Keratinocyte (primary cell): ENCODE measurements around the gene SERPINA5. TPM values are rescaled to one million over a fixed set of nuclear protein-coding genes. Genes with fewer than 3 reads are reported as not detected.
"Not testable (repeated sequence)": the region's sequence is repeated elsewhere in the genome, so short reads cannot be mapped to it uniquely, and the experiment has no call there.

ENCODE experiments used
- DNase-seq: peaks from one replicate; pipeline ENCODE4 v3.0.0-alpha.2; 2011; ENCODE audit warnings: low read depth, missing footprints, low spot score
- FAIRE-seq: peaks from 2 replicates; lab custom pipeline; 2011; peaks lifted over from hg19 to GRCh38; lab: Jason Lieb, UNC
- H2AFZ ChIP-seq: 2 replicates; pipeline ENCODE4 v1.6.0; 2012; ENCODE audit warnings: low read length, control low read depth, inconsistent platforms; ENCODE audit not compliant: control insufficient read depth
- H3K27ac ChIP-seq: 2 replicates; pipeline ENCODE4 v1.5.1; 2011; ENCODE audit warnings: low read length; ENCODE audit not compliant: control insufficient read depth, insufficient read depth
- H3K27me3 ChIP-seq: 3 replicates; pipeline ENCODE4 v1.6.0; 2011; ENCODE audit warnings: low read length; ENCODE audit not compliant: control insufficient read depth, insufficient read depth; ENCODE audit errors: extremely low read depth
- H3K36me3 ChIP-seq, 2 experiments: 2 replicates in 1 of 2; 3 replicates in 1 of 2; pipeline ENCODE4 v1.5.1; 2011; ENCODE audit warnings: low read length in 2 of 2, mild to moderate bottlenecking in 1 of 2; ENCODE audit not compliant: control insufficient read depth in 2 of 2, insufficient read depth in 2 of 2; ENCODE audit errors: extremely low read depth in 1 of 2
- H3K4me1 ChIP-seq: 3 replicates; pipeline ENCODE4 v1.5.1; 2011; ENCODE audit warnings: low read length; ENCODE audit not compliant: control insufficient read depth, insufficient read depth; ENCODE audit errors: extremely low read depth
- H3K4me2 ChIP-seq: 3 replicates; pipeline ENCODE4 v1.6.0; 2011; ENCODE audit warnings: low read depth, low read length; ENCODE audit not compliant: control insufficient read depth, insufficient read depth; ENCODE audit errors: extremely low read depth
- H3K4me3 ChIP-seq, 3 experiments: fragments of 200-600 bp in 1 of 3; sonication (generic) in 1 of 3; 2 replicates in 2 of 3; 3 replicates in 1 of 3; pipeline ENCODE4 v1.5.1; 2011 to 2016; ENCODE audit warnings: low read length in 3 of 3, mild to moderate bottlenecking in 3 of 3, control low read depth in 2 of 3, inconsistent platforms in 1 of 3, low read depth in 1 of 3, mixed read lengths in 1 of 3, mixed run types in 1 of 3, moderate library complexity in 1 of 3; ENCODE audit not compliant: control insufficient read depth in 2 of 3, insufficient read depth in 2 of 3; ENCODE audit errors: extremely low read depth in 1 of 3
- H3K79me2 ChIP-seq: 2 replicates; pipeline ENCODE4 v1.6.0; 2012; ENCODE audit warnings: low read length; ENCODE audit not compliant: control insufficient read depth, insufficient read depth
- H3K9ac ChIP-seq: 3 replicates; pipeline ENCODE4 v1.6.0; 2011; ENCODE audit warnings: low read length; ENCODE audit not compliant: control insufficient read depth, insufficient read depth; ENCODE audit errors: extremely low read depth
- H3K9me1 ChIP-seq: 3 replicates; pipeline ENCODE4 v1.6.0; 2011; ENCODE audit warnings: low read length; ENCODE audit not compliant: control insufficient read depth, insufficient read depth; ENCODE audit errors: extremely low read depth
- H3K9me3 ChIP-seq: 2 replicates; pipeline ENCODE4 v1.5.1; 2012; ENCODE audit warnings: low read depth, low read length; ENCODE audit not compliant: control insufficient read depth
- H4K20me1 ChIP-seq: 3 replicates; pipeline ENCODE4 v1.6.0; 2011; ENCODE audit warnings: low read length; ENCODE audit not compliant: control insufficient read depth, insufficient read depth; ENCODE audit errors: extremely low read depth
- CTCF ChIP-seq, 3 experiments: IDR thresholded peaks in 1 of 3; conservative IDR thresholded peaks in 1 of 3; optimal IDR thresholded peaks in 1 of 3; 2 replicates in 2 of 3; 3 replicates in 1 of 3; pipeline versions ENCODE3 to v1.5.1; 2011; ENCODE audit warnings: low read length in 3 of 3, mild to moderate bottlenecking in 3 of 3, moderate library complexity in 2 of 3, control low read depth in 1 of 3, inconsistent platforms in 1 of 3; ENCODE audit not compliant: insufficient read depth in 2 of 3; ENCODE audit errors: extremely low read depth in 1 of 3
- EZH2 ChIP-seq: IDR thresholded peaks from one replicate; pipeline ENCODE4 v1.6.1; 2012; ENCODE audit warnings: inconsistent platforms, mild to moderate bottlenecking, low read length, moderate library complexity
- dilution Hi-C: fragments of 300-500 bp; cut with MboI; formaldehyde crosslinking; loops from one replicate; pipeline ENCODE4 v1.7.0; 2020; ENCODE audit warnings: low sequenced_read_pairs; ENCODE audit not compliant: extremely low pct_ligation_motif_present
- polyA plus RNA-seq, 5 experiments: library from polyadenylated mRNA; depleted of rRNA in 3 of 5; stranded (reverse) in 3 of 5; stranded (forward) in 1 of 5; unstranded in 1 of 5; fragments of >200 nt; gene quantifications; 1 replicate in 1 of 5; 2 replicates in 3 of 5; 3 replicates in 1 of 5; pipeline versions ENCODE4 v1.2.1 to v1.2.3, GENCODE V29; 2011 to 2012; ENCODE audit warnings: missing spikeins in 2 of 5, low read depth in 1 of 5, low replicate concordance in 1 of 5

The SERPINA5 gene
- polyA plus RNA-seq, 1 donor (not counting 4 experiments of a cell fraction or from before 2014, with no cell fraction given) = not detected

GRCh38 chr14:94605361-94605760 is 24.1 kb downstream of the SERPINA5 start:
- H3K4me3 ChIP-seq = no peak overlapping the region
- no peak overlapping the region for H3K9ac ChIP-seq
- no peaks in the 10 kb centered on the region for H3K36me3 ChIP-seq
- H3K9me1 ChIP-seq = no peaks in the 10 kb centered on the region
- no peaks in the 10 kb centered on the region for H3K27me3 ChIP-seq
- H3K4me2 ChIP-seq = no peak overlapping the region
- peaks cover 22% of the 10 kb centered on the region for H3K4me1 ChIP-seq
- FAIRE-seq (no peak), DNase-seq (no peak)
- no peaks in the 10 kb centered on the region for H4K20me1 ChIP-seq
- no peak overlapping the region for H3K27ac ChIP-seq
- dilution Hi-C loops = no loop called here
- no peaks in the 10 kb centered on the region for H3K9me3 ChIP-seq
- no peaks in the 10 kb centered on the region for H3K79me2 ChIP-seq
- TF ChIP-seq CTCF (optimal IDR thresholded peaks at IDR 0.05 in 1 of 3, IDR thresholded peaks at IDR 0.05 in 1 of 3, conservative IDR thresholded peaks at IDR 0.05 in 1 of 3; ENCODE audit: extremely low read depth in 1 of 3, insufficient read depth in 2 of 3, low read length in 3 of 3) (no peak), EZH2 (no peak)
- H2AFZ ChIP-seq = no peak overlapping the region

DNA sequence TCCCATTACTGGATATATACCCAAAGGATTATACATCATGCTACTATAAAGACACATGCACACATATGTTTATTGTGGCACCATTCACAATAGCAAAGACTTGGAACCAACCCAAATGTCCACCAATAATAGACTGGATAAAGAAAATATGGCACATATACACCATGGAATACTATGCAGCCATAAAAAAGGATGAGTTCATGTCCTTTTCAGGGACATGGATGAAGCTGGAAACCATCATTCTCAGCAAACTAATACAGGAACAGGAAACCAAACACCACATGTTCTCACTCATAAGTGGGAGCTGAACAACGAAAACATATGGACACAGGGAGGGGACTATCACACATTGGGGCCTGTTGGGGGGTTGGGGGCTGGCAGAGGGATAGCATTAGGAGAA is 27.7 kb downstream of the SERPINA5 start:
- FAIRE-seq, H2AFZ ChIP-seq, H3K4me1 ChIP-seq: not testable (repeated sequence)

DNA sequence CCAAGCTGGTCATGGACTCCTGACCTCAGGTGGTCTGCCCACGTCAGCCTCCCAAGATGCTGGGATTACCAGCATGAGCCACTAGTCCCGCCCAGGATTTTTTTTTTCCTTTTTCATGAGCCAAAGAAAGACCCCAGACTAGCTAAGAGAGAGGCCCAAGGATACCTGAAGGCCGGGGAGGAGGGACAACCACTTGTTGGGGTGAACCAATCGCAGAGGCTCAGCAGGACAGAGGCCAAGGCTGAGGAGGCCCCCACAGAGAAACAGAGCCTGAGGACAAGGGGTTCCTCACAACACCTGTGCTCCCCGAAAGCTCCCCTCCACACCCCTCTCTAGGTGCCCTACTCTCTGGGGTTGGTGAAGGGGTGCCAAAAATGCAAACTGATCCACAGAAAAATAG is 30.0 kb downstream of the SERPINA5 start:
- Histone ChIP-seq H4K20me1 (no peaks in the 10 kb centered on the region), H3K9ac (no peak overlapping the region), H3K9me3 (no peaks in the 10 kb centered on the region), H3K27me3 (no peaks in the 10 kb centered on the region), H3K79me2 (no peaks in the 10 kb centered on the region), H3K9me1 (no peaks in the 10 kb centered on the region), H2AFZ (no peak overlapping the region), H3K36me3 (no peaks in the 10 kb centered on the region), H3K4me1 (peaks cover 9% of the 10 kb centered on the region), H3K4me2 (no peak overlapping the region), H3K27ac (no peak overlapping the region), H3K4me3 (no peak overlapping the region)
- TF ChIP-seq EZH2 (no peak), CTCF (optimal IDR thresholded peaks at IDR 0.05 in 1 of 3, IDR thresholded peaks at IDR 0.05 in 1 of 3, conservative IDR thresholded peaks at IDR 0.05 in 1 of 3; ENCODE audit: extremely low read depth in 1 of 3, insufficient read depth in 2 of 3, low read length in 3 of 3) (no peak)
- dilution Hi-C loops = no loop called here
- FAIRE-seq (no peak), DNase-seq (no peak)

More for the DNA sequence above, 27.7 kb downstream of the SERPINA5 start:
- dilution Hi-C loops, H3K9ac ChIP-seq, H4K20me1 ChIP-seq, H3K9me3 ChIP-seq, H3K79me2 ChIP-seq, H3K27ac ChIP-seq, H3K36me3 ChIP-seq, H3K9me1 ChIP-seq, H3K27me3 ChIP-seq, DNase-seq, H3K4me2 ChIP-seq, H3K4me3 ChIP-seq: not testable (repeated sequence)
